Body of pancreas (tissue), 4 donors: ENCODE data around the gene CCN6. TPM values are rescaled to one million over a fixed set of nuclear protein-coding genes. Genes with fewer than 3 reads are reported as not detected.

Experiments used
- ATAC-seq: fragments of 150-250 bp; one replicate; pipeline ENCODE4 v1.9.1; 2016
- DNase-seq, 4 donors: peaks; one replicate each; pipeline ENCODE4 v3.0.0-alpha.2; 2019
- H3K27ac ChIP-seq, 4 donors: fragments of 200-600 bp; sonication (generic); 1 replicate in 3 of 4; 2 replicates in 1 of 4; pipeline versions ENCODE4 v1.5.1 to v1.6.1; 2016 to 2019; ENCODE audit warnings: mild to moderate bottlenecking in 1 of 4, mixed read lengths in 1 of 4, moderate library complexity in 1 of 4
- H3K27me3 ChIP-seq, 2 donors: fragments of 200-600 bp; sonication (generic); one replicate each; pipeline ENCODE4 v1.6.0; 2016; ENCODE audit warnings: mild to moderate bottlenecking in 1 of 2
- H3K36me3 ChIP-seq, 2 donors: fragments of 200-600 bp; sonication (generic); replicated peaks in 1 of 2; 2 replicates each; pipeline ENCODE4 v1.5.1; 2016; ENCODE audit warnings: low read depth in 2 of 2; ENCODE audit not compliant: insufficient read depth in 1 of 2
- H3K4me1 ChIP-seq: fragments of 200-600 bp; sonication (generic); one replicate; pipeline ENCODE4 v1.6.0; 2016
- H3K4me3 ChIP-seq, 2 donors: fragments of 200-600 bp; sonication (generic); 1 replicate in 1 of 2; 2 replicates in 1 of 2; pipeline ENCODE4 v1.5.1; 2016 to 2019
- H3K9me3 ChIP-seq, 3 donors: fragments of 200-600 bp; sonication (generic); 1 replicate in 2 of 3; 2 replicates in 1 of 3; pipeline ENCODE4 v1.5.1; 2016
- CTCF ChIP-seq, 7 experiments: fragments of 450-650 bp in 4 of 7; fragments of 200-600 bp in 3 of 7; sonication (generic) in 3 of 7; IDR thresholded peaks; one replicate each; pipeline ENCODE4 v1.5.1; 2016 to 2019; ENCODE audit warnings: antibody characterized with exemption in 7 of 7
- POLR2A ChIP-seq, 3 donors: fragments of 450-650 bp; IDR thresholded peaks; one replicate each; pipeline ENCODE4 v1.6.1; 2016; ENCODE audit warnings: antibody characterized with exemption in 3 of 3, mild to moderate bottlenecking in 2 of 3
- WGBS, 2 donors: methylation state at CpG; one replicate each; pipeline ENCODE4 v1.1.5; 2017; 5-methylcytosine and 5-hydroxymethylcytosine counted together
- intact Hi-C: fragments of 100-400 bp; cut with DNase I; formaldehyde crosslinking; loops from one replicate; pipeline ENCODE4 v1.15.1; 2023
- total RNA-seq, 2 donors: library from RNA; depleted of rRNA; stranded (reverse); fragments of >200 nt; gene quantifications; one replicate each; pipeline ENCODE4 v1.1.0, GENCODE V29; 2016

Gene CCN6
- total RNA-seq, 2 donors from 2014 or later: not detected

GRCh38 chr6:112086744-112087135 lies 32.8 kb downstream of the CCN6 start:
- no peaks in the 10 kb centered on the region for H3K27me3 ChIP-seq
- no peak for TF ChIP-seq CTCF (IDR thresholded peaks at IDR 0.05)
- no peak for TF ChIP-seq POLR2A (IDR thresholded peaks at IDR 0.05)
- H3K36me3 ChIP-seq: peaks cover 0 to 3% of the 10 kb centered on the region in 2 donors
- DNase-seq (no peak), ATAC-seq (peak; percentile 11)
- no peaks in the 10 kb centered on the region for H3K9me3 ChIP-seq
- intact Hi-C loops: no loop called here
- H3K4me3 ChIP-seq: peak overlapping the region; percentile 67 to 81
- peak overlapping the region; percentile 52 to 87 (median 82) for H3K27ac ChIP-seq
- 0 to 1% methylated on average over 8 of the region's 8 CpGs for WGBS, 2 donors
- peaks cover 9% of the 10 kb centered on the region for H3K4me1 ChIP-seq

- Histone ChIP-seq H3K9me3 (no peaks in the 10 kb centered on the region), H3K36me3 (peaks cover 0 to 3% of the 10 kb centered on the region in 2 donors), H3K4me1 (peaks cover 9% of the 10 kb centered on the region), H3K4me3 (peak within 1 kb of the TSS; percentile 67 to 81), H3K27ac (peak within 1 kb of the TSS; percentile 52 to 87 (median 82)), H3K27me3 (no peaks in the 10 kb centered on the region)
- peak in 4 of 7 experiments; percentile 13 to 24 (median 13) for TF ChIP-seq CTCF (IDR thresholded peaks at IDR 0.05)
- peak; percentile 65 to 90 (median 86) for TF ChIP-seq POLR2A (IDR thresholded peaks at IDR 0.05)
- intact Hi-C loops: no loop called here
- ATAC-seq (peak; percentile 99), DNase-seq (peak; percentile 90 to 97 (median 94))
- WGBS, 2 donors: 0% methylated on average over 34 to 60 of the region's 60 CpGs
Measured at GRCh38 chr6:112087136-112087911, 33.4 kb downstream of the CCN6 start, which contains the start of the genes FAM229B and TUBE1. Gene FAM229B, plus strand, starts transcription at chr6:112087591. Its CDS starts 11,693 bp downstream, at chr6:112099284. Gene TUBE1, minus strand, starts transcription at chr6:112087482. Its CDS starts 48 bp downstream, at chr6:112087434.

GRCh38 chr6:112087916-112088315 lies 34.0 kb downstream of the CCN6 start:
- Histone ChIP-seq H3K9me3 (no peaks in the 10 kb centered on the region), H3K36me3 (peaks cover 0 to 3% of the 10 kb centered on the region in 2 donors), H3K4me3 (peak overlapping the region; percentile 67 to 81), H3K27me3 (no peaks in the 10 kb centered on the region), H3K27ac (peak overlapping the region; percentile 52 to 87 (median 82)), H3K4me1 (peaks cover 9% of the 10 kb centered on the region)
- TF ChIP-seq CTCF (IDR thresholded peaks at IDR 0.05): no peak
- TF ChIP-seq POLR2A (IDR thresholded peaks at IDR 0.05): no peak
- ATAC-seq (no peak), DNase-seq (no peak)
- intact Hi-C loops: no loop called here
- 16 to 20% methylated on average over 7 of the region's 7 CpGs for WGBS, 2 donors

GRCh38 chr6:112096901-112097300 lies 43.0 kb downstream of the CCN6 start:
- WGBS, 2 donors: 93 to 98% methylated on average over 2 of the region's 2 CpGs
- intact Hi-C loops: no loop called here
- H3K9me3 ChIP-seq: no peaks in the 10 kb centered on the region
- H3K4me1 ChIP-seq: no peaks in the 10 kb centered on the region
- no peaks in the 10 kb centered on the region for H3K36me3 ChIP-seq
- H3K27me3 ChIP-seq: no peaks in the 10 kb centered on the region
- no peak for DNase-seq
- no peak overlapping the region for H3K27ac ChIP-seq
- no peak for TF ChIP-seq POLR2A (IDR thresholded peaks at IDR 0.05)
- TF ChIP-seq CTCF (IDR thresholded peaks at IDR 0.05): no peak
- ATAC-seq: no peak
- no peak overlapping the region for H3K4me3 ChIP-seq
